ENCODE results near the gene INAFM2.

Gene INAFM2

DNA sequence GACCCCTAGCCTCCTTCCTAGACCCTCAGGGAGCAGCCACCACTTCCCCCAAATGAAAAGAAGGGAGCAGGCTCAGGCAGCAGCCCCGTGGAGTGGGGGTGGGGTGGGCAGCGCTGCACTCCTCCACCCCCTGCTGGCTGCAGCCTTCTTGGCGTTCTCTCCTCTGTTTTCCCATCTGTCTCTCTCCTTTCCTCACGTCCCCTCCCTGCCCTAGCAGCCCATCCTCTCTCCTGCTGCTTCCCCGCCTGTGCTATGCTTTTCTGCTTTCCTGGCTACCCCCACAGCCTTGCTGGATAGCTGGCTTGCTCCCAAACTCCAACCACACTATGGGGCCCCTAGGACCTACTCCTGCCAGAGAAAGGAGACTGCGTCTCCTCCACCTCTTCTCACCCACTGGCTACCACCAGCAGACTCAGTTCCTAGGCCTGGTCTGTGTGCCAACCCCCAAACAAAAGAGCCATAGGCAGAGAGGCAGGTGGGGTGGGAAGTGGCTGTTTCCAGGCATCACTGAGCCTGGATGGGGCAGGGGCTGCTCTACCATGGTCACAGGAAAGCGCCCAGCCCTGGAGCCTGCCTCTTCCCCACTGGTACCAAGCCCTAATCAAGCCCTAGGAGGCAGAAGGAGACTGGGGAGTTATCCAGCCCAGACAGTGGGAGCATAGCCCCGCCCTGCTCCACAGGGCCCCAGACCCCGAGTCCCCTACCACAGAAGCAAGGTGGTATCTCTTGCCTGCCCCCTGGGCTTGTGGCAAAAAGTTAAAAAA lies 31.1 kb downstream of the INAFM2 start:
- H3K4me3 ChIP-seq (ENCODE audit: low read depth, low read length): no peak overlapping the region

DNA sequence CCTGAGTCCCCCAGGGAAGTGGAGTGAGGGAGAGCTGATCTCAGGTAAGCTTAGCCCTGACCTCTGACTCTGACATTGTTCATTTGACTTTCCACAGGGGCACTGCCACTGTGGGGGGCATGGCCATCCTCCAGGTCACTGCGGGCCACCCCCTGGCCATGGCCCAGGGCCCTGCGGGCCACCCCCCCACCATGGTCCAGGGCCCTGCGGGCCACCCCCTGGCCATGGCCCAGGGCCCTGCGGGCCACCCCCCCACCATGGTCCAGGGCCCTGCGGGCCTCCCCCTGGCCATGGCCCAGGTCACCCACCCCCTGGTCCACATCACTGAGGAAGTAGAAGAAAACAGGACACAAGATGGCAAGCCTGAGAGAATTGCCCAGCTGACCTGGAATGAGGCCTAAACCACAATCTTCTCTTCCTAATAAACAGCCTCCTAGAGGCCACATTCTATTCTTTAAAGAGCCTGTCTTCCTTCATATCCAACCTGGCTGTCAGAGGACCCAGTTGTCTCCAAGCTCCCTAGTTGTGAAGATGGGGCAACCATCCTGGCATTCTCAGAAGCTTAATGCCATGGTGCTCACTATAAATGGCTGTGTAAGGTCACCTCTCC lies 32.6 kb downstream of the INAFM2 start:
- Histone ChIP-seq H3K36me3 (ENCODE audit: control insufficient read depth in 2 of 2, insufficient read depth in 1 of 2, low read length in 2 of 2) (no peaks in the 10 kb centered on the region), H3K4me3 (ENCODE audit: low read depth, low read length) (no peak overlapping the region), H3K4me1 (ENCODE audit: control insufficient read depth, insufficient read depth, low read length) (0 out of 2 replicates have a peak, but pooled peaks cover 4% of the 10 kb centered on the region), H3K9me3 (ENCODE audit: control insufficient read depth, insufficient read depth, low read depth, low read length) (no peaks in the 10 kb centered on the region), H3K27ac (ENCODE audit: extremely low read depth, low read depth, low read length) (no peak overlapping the region)
- TF ChIP-seq ZBTB8A (tag by site-specific recombination; IDR thresholded peaks at IDR 0.05) (no peak), GLIS1 (tag by site-specific recombination; IDR thresholded peaks at IDR 0.05) (no peak), SCRT1 (tag by site-specific recombination; IDR thresholded peaks at IDR 0.05; ENCODE audit: borderline replicate concordance) (no peak), GLI2 (tag by site-specific recombination; IDR thresholded peaks at IDR 0.05; ENCODE audit: borderline replicate concordance, low read depth) (no peak), FEZF1 (tag by site-specific recombination; IDR thresholded peaks at IDR 0.05) (no peak), GLIS2 (tag by site-specific recombination; IDR thresholded peaks at IDR 0.05) (no peak), KLF10 (tag by site-specific recombination; IDR thresholded peaks at IDR 0.05) (no peak), ZBTB21 (tag by site-specific recombination; IDR thresholded peaks at IDR 0.05) (no peak), ZFHX2 (tag by site-specific recombination; conservative IDR thresholded peaks at IDR 0.05) (no peak)
- TF ChIP-seq, protein P1, sequence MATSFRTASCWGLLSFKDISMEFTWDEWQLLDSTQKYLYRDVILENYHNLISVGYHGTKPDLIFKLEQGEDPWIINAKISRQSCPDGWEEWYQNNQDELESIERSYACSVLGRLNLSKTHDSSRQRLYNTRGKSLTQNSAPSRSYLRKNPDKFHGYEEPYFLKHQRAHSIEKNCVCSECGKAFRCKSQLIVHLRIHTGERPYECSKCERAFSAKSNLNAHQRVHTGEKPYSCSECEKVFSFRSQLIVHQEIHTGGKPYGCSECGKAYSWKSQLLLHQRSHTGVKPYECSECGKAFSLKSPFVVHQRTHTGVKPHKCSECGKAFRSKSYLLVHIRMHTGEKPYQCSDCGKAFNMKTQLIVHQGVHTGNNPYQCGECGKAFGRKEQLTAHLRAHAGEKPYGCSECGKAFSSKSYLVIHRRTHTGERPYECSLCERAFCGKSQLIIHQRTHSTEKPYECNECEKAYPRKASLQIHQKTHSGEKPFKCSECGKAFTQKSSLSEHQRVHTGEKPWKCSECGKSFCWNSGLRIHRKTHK (tag by site-specific recombination; IDR thresholded peaks at IDR 0.05): no peak
- CTCF ChIA-PET: interaction anchor here (0.5 to 2.9 kb wide), 8 partner anchors 12 to 502 kb away, joined by 3 to 14 read pairs (median 5); no protein-coding TSS in a partner anchor
- POLR2A ChIA-PET: interaction anchor here (1.4 kb wide), 1 partner anchor 50 kb away, joined by 4 read pairs; the partner anchor contains the start of gene IVD

More for the DNA sequence above, 31.1 kb downstream of the INAFM2 start:
- no peaks in the 10 kb centered on the region for H3K9me3 ChIP-seq (ENCODE audit: control insufficient read depth, insufficient read depth, low read depth, low read length)
- H3K27ac ChIP-seq (ENCODE audit: extremely low read depth, low read depth, low read length): no peak overlapping the region
- 0 out of 2 replicates have a peak, but pooled peaks cover 4% of the 10 kb centered on the region for H3K4me1 ChIP-seq (ENCODE audit: control insufficient read depth, insufficient read depth, low read length)
- H3K36me3 ChIP-seq (ENCODE audit: control insufficient read depth in 2 of 2, insufficient read depth in 1 of 2, low read length in 2 of 2): no peaks in the 10 kb centered on the region
- CTCF ChIA-PET: interaction anchor here (0.6 to 2.9 kb wide), 13 partner anchors 11 to 1672 kb away, joined by 3 to 14 read pairs (median 4); no protein-coding TSS in a partner anchor
- peak; percentile 89 for TF ChIP-seq ZNF341 (tag by site-specific recombination; IDR thresholded peaks at IDR 0.05; ENCODE audit: low read depth)
- peak; percentile 72 for TF ChIP-seq ZBTB17 (tag by site-specific recombination; IDR thresholded peaks at IDR 0.05)
- TF ChIP-seq ZNF660 (tag by site-specific recombination; IDR thresholded peaks at IDR 0.05): no peak
- TF ChIP-seq ZNF391 (tag by site-specific recombination; IDR thresholded peaks at IDR 0.05; ENCODE audit: borderline replicate concordance, low read depth): no peak
- TF ChIP-seq ZBTB48 (tag by site-specific recombination; IDR thresholded peaks at IDR 0.05): 0 out of 2 replicates have a peak, but pooled peaks have one; percentile 28
- TF ChIP-seq GLIS1 (tag by site-specific recombination; IDR thresholded peaks at IDR 0.05): peak; percentile 92
- no peak for TF ChIP-seq ZNF677 (tag by site-specific recombination; IDR thresholded peaks at IDR 0.05)
- TF ChIP-seq ZNF626 (tag by site-specific recombination; IDR thresholded peaks at IDR 0.05): no peak
- TF ChIP-seq, protein P2, sequence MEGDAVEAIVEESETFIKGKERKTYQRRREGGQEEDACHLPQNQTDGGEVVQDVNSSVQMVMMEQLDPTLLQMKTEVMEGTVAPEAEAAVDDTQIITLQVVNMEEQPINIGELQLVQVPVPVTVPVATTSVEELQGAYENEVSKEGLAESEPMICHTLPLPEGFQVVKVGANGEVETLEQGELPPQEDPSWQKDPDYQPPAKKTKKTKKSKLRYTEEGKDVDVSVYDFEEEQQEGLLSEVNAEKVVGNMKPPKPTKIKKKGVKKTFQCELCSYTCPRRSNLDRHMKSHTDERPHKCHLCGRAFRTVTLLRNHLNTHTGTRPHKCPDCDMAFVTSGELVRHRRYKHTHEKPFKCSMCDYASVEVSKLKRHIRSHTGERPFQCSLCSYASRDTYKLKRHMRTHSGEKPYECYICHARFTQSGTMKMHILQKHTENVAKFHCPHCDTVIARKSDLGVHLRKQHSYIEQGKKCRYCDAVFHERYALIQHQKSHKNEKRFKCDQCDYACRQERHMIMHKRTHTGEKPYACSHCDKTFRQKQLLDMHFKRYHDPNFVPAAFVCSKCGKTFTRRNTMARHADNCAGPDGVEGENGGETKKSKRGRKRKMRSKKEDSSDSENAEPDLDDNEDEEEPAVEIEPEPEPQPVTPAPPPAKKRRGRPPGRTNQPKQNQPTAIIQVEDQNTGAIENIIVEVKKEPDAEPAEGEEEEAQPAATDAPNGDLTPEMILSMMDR (tag by site-specific recombination; IDR thresholded peaks at IDR 0.05): peak; percentile 79
- TF ChIP-seq KLF1 (tag by site-specific recombination; IDR thresholded peaks at IDR 0.05): peak; percentile 10; the same call in 1 of the 2 replicates
- TF ChIP-seq EGR2 (tag by site-specific recombination; IDR thresholded peaks at IDR 0.05; ENCODE audit: low read depth): peak; percentile 32; the same call in 1 of the 2 replicates
- 0 out of 2 replicates have a peak, but pooled peaks have one; percentile 15 for TF ChIP-seq GLIS2 (tag by site-specific recombination; IDR thresholded peaks at IDR 0.05)
- TF ChIP-seq ZBTB20 (tag by site-specific recombination; IDR thresholded peaks at IDR 0.05): 0 out of 2 replicates have a peak, but pooled peaks have one; percentile 36
- TF ChIP-seq ZFHX2 (tag by site-specific recombination; conservative IDR thresholded peaks at IDR 0.05): peak; percentile 42
- TF ChIP-seq KLF16 (tag by site-specific recombination; IDR thresholded peaks at IDR 0.05): peak; percentile 39; the same call in 1 of the 2 replicates
- TF ChIP-seq ZNF600 (tag by site-specific recombination; IDR thresholded peaks at IDR 0.05): 0 out of 2 replicates have a peak, but pooled peaks have one; percentile 21
- TF ChIP-seq, protein P3, sequence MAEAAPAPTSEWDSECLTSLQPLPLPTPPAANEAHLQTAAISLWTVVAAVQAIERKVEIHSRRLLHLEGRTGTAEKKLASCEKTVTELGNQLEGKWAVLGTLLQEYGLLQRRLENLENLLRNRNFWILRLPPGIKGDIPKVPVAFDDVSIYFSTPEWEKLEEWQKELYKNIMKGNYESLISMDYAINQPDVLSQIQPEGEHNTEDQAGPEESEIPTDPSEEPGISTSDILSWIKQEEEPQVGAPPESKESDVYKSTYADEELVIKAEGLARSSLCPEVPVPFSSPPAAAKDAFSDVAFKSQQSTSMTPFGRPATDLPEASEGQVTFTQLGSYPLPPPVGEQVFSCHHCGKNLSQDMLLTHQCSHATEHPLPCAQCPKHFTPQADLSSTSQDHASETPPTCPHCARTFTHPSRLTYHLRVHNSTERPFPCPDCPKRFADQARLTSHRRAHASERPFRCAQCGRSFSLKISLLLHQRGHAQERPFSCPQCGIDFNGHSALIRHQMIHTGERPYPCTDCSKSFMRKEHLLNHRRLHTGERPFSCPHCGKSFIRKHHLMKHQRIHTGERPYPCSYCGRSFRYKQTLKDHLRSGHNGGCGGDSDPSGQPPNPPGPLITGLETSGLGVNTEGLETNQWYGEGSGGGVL (tag by site-specific recombination; IDR thresholded peaks at IDR 0.05): peak; percentile 75
- peak; percentile 86 for TF ChIP-seq PRDM1 (tag by site-specific recombination; IDR thresholded peaks at IDR 0.05)
- TF ChIP-seq ZIC2 (tag by site-specific recombination; IDR thresholded peaks at IDR 0.05): peak; percentile 95
- POLR2A ChIA-PET: interaction anchor here (1.4 kb wide), 1 partner anchor 51 kb away, joined by 4 read pairs; the partner anchor contains the start of gene IVD
